GM12878 (cell line): ENCODE results near the gene AK8.

Source experiments
- BRCA1 ChIP-seq: IDR thresholded peaks from 2 replicates; pipeline ENCODE4 v1.6.1; 2011; ENCODE audit warnings: low read depth, low read length, improper control_type of control experiment
- CREM ChIP-seq: IDR thresholded peaks from 2 replicates; pipeline ENCODE4 v1.6.1; 2014; ENCODE audit warnings: antibody characterized with exemption, low read depth
- EP300 ChIP-seq, 2 experiments: fragments of 150-350 bp in 1 of 2; IDR thresholded peaks; 2 replicates each; pipeline ENCODE4 v1.6.1; 2011 to 2012; ENCODE audit warnings: low read depth in 2 of 2, low read length in 2 of 2, borderline replicate concordance in 1 of 2, improper control_type of control experiment in 1 of 2, inconsistent platforms in 1 of 2; ENCODE audit not compliant: control insufficient read depth in 1 of 2
- FOXK2 ChIP-seq: fragments of 450-650 bp; IDR thresholded peaks from 2 replicates; pipeline ENCODE4 v1.6.1; 2017; ENCODE audit warnings: mild to moderate bottlenecking, moderate library complexity
- GABPA ChIP-seq: IDR thresholded peaks from 2 replicates; pipeline ENCODE4 v1.6.1; 2014; ENCODE audit warnings: antibody characterized with exemption, low read depth, mild to moderate bottlenecking, inconsistent platforms
- POLR2AphosphoS2 ChIP-seq: IDR thresholded peaks from 2 replicates; pipeline ENCODE4 v1.6.1; 2011; ENCODE audit warnings: low read depth, mild to moderate bottlenecking, low read length, improper control_type of control experiment, moderate library complexity
- RBBP5 ChIP-seq: fragments of 200-600 bp; sonication (generic); conservative IDR thresholded peaks from 2 replicates; pipeline ENCODE4 v1.6.1; 2016
- SRF ChIP-seq, 2 experiments: IDR thresholded peaks; 2 replicates each; pipeline ENCODE4 v1.6.1; 2011; ENCODE audit warnings: low read depth in 2 of 2, low read length in 2 of 2, mild to moderate bottlenecking in 1 of 2, moderate library complexity in 1 of 2
- TARDBP ChIP-seq: IDR thresholded peaks from 2 replicates; pipeline ENCODE4 v1.6.1; 2016; ENCODE audit warnings: borderline replicate concordance
- TF ChIP-seq, protein P1 (sequence below), 3 experiments: IDR thresholded peaks in 2 of 3; conservative IDR thresholded peaks in 1 of 3; 2 replicates each; pipeline ENCODE4 v1.5.1; 2011; ENCODE audit warnings: low read depth in 3 of 3, low read length in 3 of 3, mild to moderate bottlenecking in 3 of 3, control low read depth in 2 of 3, moderate library complexity in 2 of 3, inconsistent platforms in 1 of 3, mixed read lengths in 1 of 3; ENCODE audit not compliant: control insufficient read depth in 2 of 3, insufficient read depth in 1 of 3; ENCODE audit errors: extremely low read depth in 1 of 3
- TF ChIP-seq, protein P2 (sequence below): IDR thresholded peaks from 2 replicates; pipeline ENCODE4 v1.6.1; 2012; ENCODE audit warnings: mild to moderate bottlenecking, low read depth, low read length
- TF ChIP-seq, protein P3 (sequence below): IDR thresholded peaks from 2 replicates; pipeline ENCODE4 v1.6.1; 2012; ENCODE audit warnings: low read depth, low read length, improper control_type of control experiment
- TF ChIP-seq, protein P4 (sequence below): IDR thresholded peaks from 2 replicates; pipeline ENCODE4 v1.6.1; 2011; ENCODE audit warnings: low read depth, low read length, improper control_type of control experiment, borderline replicate concordance
- TF ChIP-seq, protein P5 (sequence below): IDR thresholded peaks from 2 replicates; pipeline ENCODE4 v1.6.1; 2011; ENCODE audit warnings: borderline replicate concordance, low read depth, mild to moderate bottlenecking, moderate library complexity, mixed read lengths, low read length; ENCODE audit not compliant: insufficient read depth; ENCODE audit errors: extremely low read length

GRCh38 chr9:132888151-132888550, 10.1 kb upstream of the AK8 start:
- TF ChIP-seq EP300 (IDR thresholded peaks at IDR 0.05; ENCODE audit: borderline replicate concordance in 1 of 2, control insufficient read depth in 1 of 2, low read depth in 2 of 2, low read length in 2 of 2): no peak
- TF ChIP-seq GABPA: no peak
- TF ChIP-seq, protein P1, sequence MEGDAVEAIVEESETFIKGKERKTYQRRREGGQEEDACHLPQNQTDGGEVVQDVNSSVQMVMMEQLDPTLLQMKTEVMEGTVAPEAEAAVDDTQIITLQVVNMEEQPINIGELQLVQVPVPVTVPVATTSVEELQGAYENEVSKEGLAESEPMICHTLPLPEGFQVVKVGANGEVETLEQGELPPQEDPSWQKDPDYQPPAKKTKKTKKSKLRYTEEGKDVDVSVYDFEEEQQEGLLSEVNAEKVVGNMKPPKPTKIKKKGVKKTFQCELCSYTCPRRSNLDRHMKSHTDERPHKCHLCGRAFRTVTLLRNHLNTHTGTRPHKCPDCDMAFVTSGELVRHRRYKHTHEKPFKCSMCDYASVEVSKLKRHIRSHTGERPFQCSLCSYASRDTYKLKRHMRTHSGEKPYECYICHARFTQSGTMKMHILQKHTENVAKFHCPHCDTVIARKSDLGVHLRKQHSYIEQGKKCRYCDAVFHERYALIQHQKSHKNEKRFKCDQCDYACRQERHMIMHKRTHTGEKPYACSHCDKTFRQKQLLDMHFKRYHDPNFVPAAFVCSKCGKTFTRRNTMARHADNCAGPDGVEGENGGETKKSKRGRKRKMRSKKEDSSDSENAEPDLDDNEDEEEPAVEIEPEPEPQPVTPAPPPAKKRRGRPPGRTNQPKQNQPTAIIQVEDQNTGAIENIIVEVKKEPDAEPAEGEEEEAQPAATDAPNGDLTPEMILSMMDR (IDR thresholded peaks at IDR 0.05 in 2 of 3, conservative IDR thresholded peaks at IDR 0.05 in 1 of 3; ENCODE audit: control insufficient read depth in 2 of 3, extremely low read depth in 1 of 3, insufficient read depth in 1 of 3, low read depth in 3 of 3, low read length in 3 of 3): no peak
- no peak for TF ChIP-seq POLR2AphosphoS2
- no peak for TF ChIP-seq FOXK2
- TF ChIP-seq CREM: no peak
- TF ChIP-seq, protein P2, sequence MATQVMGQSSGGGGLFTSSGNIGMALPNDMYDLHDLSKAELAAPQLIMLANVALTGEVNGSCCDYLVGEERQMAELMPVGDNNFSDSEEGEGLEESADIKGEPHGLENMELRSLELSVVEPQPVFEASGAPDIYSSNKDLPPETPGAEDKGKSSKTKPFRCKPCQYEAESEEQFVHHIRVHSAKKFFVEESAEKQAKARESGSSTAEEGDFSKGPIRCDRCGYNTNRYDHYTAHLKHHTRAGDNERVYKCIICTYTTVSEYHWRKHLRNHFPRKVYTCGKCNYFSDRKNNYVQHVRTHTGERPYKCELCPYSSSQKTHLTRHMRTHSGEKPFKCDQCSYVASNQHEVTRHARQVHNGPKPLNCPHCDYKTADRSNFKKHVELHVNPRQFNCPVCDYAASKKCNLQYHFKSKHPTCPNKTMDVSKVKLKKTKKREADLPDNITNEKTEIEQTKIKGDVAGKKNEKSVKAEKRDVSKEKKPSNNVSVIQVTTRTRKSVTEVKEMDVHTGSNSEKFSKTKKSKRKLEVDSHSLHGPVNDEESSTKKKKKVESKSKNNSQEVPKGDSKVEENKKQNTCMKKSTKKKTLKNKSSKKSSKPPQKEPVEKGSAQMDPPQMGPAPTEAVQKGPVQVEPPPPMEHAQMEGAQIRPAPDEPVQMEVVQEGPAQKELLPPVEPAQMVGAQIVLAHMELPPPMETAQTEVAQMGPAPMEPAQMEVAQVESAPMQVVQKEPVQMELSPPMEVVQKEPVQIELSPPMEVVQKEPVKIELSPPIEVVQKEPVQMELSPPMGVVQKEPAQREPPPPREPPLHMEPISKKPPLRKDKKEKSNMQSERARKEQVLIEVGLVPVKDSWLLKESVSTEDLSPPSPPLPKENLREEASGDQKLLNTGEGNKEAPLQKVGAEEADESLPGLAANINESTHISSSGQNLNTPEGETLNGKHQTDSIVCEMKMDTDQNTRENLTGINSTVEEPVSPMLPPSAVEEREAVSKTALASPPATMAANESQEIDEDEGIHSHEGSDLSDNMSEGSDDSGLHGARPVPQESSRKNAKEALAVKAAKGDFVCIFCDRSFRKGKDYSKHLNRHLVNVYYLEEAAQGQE: no peak
- TF ChIP-seq, protein P3, sequence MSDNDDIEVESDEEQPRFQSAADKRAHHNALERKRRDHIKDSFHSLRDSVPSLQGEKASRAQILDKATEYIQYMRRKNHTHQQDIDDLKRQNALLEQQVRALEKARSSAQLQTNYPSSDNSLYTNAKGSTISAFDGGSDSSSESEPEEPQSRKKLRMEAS: no peak
- TF ChIP-seq, protein P4, sequence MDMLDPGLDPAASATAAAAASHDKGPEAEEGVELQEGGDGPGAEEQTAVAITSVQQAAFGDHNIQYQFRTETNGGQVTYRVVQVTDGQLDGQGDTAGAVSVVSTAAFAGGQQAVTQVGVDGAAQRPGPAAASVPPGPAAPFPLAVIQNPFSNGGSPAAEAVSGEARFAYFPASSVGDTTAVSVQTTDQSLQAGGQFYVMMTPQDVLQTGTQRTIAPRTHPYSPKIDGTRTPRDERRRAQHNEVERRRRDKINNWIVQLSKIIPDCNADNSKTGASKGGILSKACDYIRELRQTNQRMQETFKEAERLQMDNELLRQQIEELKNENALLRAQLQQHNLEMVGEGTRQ: no peak
- no peak for TF ChIP-seq SRF (IDR thresholded peaks at IDR 0.05; ENCODE audit: low read depth in 2 of 2, low read length in 2 of 2)
- TF ChIP-seq RBBP5: no peak
- TF ChIP-seq TARDBP: no peak
- no peak for TF ChIP-seq BRCA1
- TF ChIP-seq, protein P5, sequence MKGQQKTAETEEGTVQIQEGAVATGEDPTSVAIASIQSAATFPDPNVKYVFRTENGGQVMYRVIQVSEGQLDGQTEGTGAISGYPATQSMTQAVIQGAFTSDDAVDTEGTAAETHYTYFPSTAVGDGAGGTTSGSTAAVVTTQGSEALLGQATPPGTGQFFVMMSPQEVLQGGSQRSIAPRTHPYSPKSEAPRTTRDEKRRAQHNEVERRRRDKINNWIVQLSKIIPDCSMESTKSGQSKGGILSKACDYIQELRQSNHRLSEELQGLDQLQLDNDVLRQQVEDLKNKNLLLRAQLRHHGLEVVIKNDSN: no peak
